D721Med (cell line): ENCODE results near the gene WDFY1.

Experiments
- DNase-seq: peaks from one replicate; pipeline ENCODE4 v3.0.0; 2011; ENCODE audit warnings: low spot score; ENCODE audit not compliant: insufficient read length
- FAIRE-seq: peaks from 2 replicates; lab custom pipeline; 2011; peaks lifted over from hg19 to GRCh38; lab: Jason Lieb, UNC
- TF ChIP-seq, protein P1 (sequence below): IDR thresholded peaks from 2 replicates; pipeline ENCODE4 v1.5.1; 2012; ENCODE audit warnings: mild to moderate bottlenecking, control low read depth; ENCODE audit not compliant: insufficient read depth; ENCODE audit errors: missing control alignments

The WDFY1 gene

DNA sequence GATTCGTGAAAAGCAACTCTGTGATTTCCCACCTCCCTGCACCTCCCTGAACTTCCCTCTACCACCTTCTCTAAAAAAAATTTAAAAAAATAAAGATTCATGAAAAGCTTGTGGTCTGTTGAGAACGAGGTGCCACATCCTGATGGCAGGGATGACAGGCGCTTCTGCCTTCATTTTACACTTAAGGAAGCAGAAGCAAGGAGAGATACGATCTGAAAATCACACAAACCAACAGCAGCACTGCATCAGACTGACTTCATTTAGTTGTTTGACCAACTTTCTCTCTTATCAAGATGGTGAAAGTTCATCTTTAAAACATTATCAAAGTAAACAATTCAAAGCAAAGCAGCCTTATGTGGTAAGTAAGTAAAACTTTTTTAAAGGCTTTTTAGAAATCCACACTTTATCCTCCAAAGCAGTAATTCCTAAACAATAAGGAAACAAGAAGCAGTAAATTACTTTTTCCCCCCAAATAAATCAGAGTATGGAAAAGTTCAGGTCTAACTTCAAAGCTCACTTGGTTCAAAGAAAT is 15.5 kb downstream of the WDFY1 start:
- FAIRE-seq = no peak
- TF ChIP-seq, protein P1, sequence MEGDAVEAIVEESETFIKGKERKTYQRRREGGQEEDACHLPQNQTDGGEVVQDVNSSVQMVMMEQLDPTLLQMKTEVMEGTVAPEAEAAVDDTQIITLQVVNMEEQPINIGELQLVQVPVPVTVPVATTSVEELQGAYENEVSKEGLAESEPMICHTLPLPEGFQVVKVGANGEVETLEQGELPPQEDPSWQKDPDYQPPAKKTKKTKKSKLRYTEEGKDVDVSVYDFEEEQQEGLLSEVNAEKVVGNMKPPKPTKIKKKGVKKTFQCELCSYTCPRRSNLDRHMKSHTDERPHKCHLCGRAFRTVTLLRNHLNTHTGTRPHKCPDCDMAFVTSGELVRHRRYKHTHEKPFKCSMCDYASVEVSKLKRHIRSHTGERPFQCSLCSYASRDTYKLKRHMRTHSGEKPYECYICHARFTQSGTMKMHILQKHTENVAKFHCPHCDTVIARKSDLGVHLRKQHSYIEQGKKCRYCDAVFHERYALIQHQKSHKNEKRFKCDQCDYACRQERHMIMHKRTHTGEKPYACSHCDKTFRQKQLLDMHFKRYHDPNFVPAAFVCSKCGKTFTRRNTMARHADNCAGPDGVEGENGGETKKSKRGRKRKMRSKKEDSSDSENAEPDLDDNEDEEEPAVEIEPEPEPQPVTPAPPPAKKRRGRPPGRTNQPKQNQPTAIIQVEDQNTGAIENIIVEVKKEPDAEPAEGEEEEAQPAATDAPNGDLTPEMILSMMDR = no peak
- DNase-seq = no peak

DNA sequence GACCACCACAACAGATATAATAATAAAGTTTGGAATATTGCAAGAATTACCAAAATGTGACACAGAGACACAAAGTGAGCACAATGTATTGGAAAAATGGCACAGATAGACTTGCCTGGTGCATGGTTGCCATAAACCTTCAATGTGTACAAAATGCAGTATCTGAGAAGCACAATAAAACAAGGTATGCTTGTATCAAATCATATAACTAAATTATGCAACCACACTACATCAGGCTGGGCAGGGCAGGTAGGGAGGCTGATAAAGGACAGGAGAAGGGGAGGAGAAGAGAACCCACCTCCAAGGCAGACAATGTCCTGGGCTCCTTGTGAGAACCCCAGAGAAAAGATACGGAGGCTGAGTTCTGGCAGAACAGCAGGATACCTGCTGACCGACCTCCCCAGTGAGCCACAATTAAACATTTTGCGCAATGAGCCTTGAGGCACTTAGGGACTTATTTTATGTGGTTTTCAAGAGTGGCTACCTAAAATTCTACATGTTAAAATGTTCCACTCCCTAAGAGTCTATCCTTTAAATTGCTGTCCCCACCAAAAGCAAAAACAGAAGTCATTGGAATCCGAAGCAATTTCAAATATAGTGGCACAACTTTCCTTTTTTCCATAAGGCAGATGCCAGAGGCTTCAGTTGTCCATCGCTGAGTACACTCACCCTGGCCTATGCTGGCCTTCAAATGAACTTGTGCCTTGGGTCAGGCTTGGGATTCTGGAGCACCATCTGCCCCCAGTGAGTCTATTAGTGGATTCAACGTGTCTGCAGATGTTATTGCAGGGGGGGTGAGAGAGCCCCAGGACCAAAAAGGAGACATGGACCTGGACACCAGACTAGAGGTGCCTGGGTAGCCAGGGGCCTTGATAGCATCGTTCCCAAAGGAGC is 16.8 kb downstream of the WDFY1 start:
- DNase-seq = no peak
- TF ChIP-seq, protein P1 = no peak
- FAIRE-seq = no peak

DNA sequence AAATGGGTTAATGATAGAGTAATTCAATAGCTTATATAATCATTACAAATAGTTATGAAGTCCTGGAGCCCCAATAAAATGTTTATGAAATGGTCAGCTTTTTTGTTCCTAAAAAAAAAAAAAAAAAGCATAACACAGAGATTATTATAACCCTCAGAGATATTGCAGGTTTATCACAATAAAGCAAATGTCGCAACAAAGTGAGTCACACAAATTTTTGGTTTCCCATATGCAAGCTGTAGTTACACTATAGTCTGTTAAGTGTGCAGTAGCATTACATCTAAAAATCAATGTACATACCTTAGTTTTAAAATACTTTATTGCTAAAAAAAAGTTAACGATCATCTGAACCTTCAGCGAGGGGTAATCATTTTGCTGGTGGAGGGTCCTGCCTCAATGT is 20.0 kb downstream of the WDFY1 start:
- TF ChIP-seq, protein P1 = no peak
- FAIRE-seq (no peak), DNase-seq (no peak)

DNA sequence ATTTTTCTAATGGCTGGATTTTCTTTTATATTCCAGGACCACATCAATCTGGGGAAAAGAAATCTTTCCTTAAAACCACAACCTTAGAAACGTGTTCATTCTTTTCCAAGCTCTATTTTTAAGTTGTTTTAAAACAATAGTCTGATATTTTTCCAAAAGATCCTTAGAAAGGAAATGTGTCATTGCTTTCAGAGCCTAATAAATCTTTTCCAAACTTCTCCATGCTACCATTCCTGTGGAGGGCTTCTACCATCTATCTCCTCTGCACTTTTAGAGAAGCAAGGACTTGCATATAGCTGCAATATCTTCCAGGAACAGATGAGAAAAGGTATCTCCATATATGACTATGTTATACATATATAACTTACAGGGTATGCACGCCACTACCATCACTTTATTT is 21.2 kb downstream of the WDFY1 start:
- DNase-seq = no peak
- TF ChIP-seq, protein P1 = no peak

DNA sequence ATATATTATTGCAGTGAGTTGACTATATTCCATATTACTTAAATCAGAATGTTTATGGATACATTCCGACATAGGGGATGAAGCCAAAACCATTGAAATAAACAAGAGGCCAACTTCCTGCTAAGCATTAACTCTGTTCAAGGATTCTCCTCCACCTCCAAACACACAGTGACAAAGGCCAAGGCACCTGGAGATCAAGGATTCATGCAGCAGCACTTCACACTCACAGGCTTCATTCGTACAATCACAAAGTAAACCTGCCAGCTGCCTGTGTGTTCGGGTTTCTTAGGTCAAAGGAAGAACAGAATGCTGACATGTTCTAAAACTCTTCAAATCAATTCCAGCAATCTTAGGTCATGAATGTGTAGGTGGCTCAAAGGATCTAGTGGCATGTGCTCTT is 22.8 kb downstream of the WDFY1 start:
- TF ChIP-seq, protein P1 = no peak
- DNase-seq (no peak), FAIRE-seq (no peak)

More for the DNA sequence above, 21.2 kb downstream of the WDFY1 start:
- FAIRE-seq = no peak

DNA sequence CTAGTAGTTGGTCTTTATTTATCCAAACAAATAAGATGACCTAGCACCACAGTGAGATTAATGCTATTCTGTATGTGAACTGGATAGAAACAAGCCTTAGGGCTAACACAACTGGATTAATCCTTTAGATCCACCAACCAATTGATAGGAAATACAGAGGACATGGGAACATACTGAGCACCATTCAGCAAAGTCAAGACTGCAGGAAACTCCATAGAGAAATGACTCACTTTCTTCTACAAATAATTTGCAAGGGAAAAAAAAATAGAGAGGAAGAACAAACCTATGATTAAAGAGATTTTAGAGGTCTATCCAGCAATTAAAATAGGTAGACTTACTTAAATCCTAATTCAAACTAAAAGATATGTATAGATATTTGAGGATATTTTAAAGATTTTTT is 23.9 kb downstream of the WDFY1 start:
- DNase-seq = no peak
- FAIRE-seq = no peak
- TF ChIP-seq, protein P1 = no peak

DNA sequence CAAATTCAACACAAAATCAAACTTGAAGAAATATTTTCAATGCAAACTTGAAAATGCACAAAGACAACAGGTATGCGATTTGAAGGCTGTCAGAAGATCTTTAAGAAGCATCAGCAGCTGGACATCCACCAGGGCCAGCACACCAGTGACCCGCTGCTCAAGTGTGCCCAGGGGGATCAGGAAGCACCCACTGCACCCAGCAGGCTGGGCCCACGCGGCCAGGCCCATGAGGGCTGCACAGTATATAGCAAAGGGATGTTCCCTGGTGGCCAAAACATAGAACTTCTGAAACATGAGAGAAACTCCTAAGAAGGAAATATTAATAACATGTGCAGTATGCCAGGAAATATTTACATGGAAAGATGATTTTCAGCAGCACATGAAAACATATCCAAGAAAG is 25.0 kb downstream of the WDFY1 start:
- TF ChIP-seq, protein P1 = no peak
- FAIRE-seq (no peak), DNase-seq (no peak)
